HCT116 (cell line): ENCODE measurements around the gene HSD17B13. TPM values are rescaled to one million over a fixed set of nuclear protein-coding genes. Genes with fewer than 3 reads are reported as not detected.

Experiments
- ATAC-seq: fragments of 200-7000 bp; cut with Tn5 transposase; 2 replicates; pipeline ENCODE4 v1.9.1; 2020; ENCODE audit warnings: mild to moderate bottlenecking, moderate library complexity
- BruUV-seq: library from RNA; stranded (reverse); fragments of 400-500 nt; replicated peaks from 2 replicates; lab custom pipeline; 2021; lab: Mats Ljungman, UMichigan
- CTCF ChIA-PET: fragments of 300-600 bp; sonication (Branson Sonifier 250); formaldehyde crosslinking; loops from one replicate; lab custom pipeline; 2021; ENCODE audit warnings: antibody characterized with exemption; lab: Charles Lee
- POLR2A ChIA-PET: fragments of 300-600, 350-600 bp; sonication (Branson Sonifier 250); formaldehyde crosslinking; loops from one replicate; lab custom pipeline; 2021; ENCODE audit warnings: antibody characterized with exemption; lab: Charles Lee
- RAD21 ChIA-PET, 2 experiments: fragments of 300-600 bp; sonication (Branson Sonifier 250); formaldehyde crosslinking; loops; one replicate each; lab custom pipeline; 2023; ENCODE audit warnings: low total read pairs in 2 of 2; ENCODE audit not compliant: uncharacterized antibody in 2 of 2, unreplicated experiment in 2 of 2, low non-redundant PET in 1 of 2; lab: Charles Lee
- DNase-seq: peaks from one replicate; pipeline ENCODE4 v3.0.0-alpha.2; 2010; ENCODE audit warnings: low read depth, low spot score
- H2AFZ ChIP-seq: fragments of 200-600 bp; shearing (Covaris generic), sonication (generic); 2 replicates; pipeline ENCODE4 v1.6.1; 2017; ENCODE audit warnings: low read depth, mixed run types, mixed read lengths, antibody characterized with exemption, low read length; ENCODE audit not compliant: poor library complexity, severe bottlenecking
- H3K27ac ChIP-seq: 2 replicates; pipeline ENCODE4 v1.5.1; 2012; ENCODE audit warnings: low read depth, low read length
- H3K27me3 ChIP-seq: fragments of 200-600 bp; sonication (generic); 2 replicates; pipeline ENCODE4 v1.6.1; 2016; ENCODE audit warnings: mixed run types, low read length, mixed read lengths; ENCODE audit not compliant: insufficient read depth
- H3K36me3 ChIP-seq, 2 experiments: fragments of 200-500 bp in 1 of 2; fragments of 200-600 bp in 1 of 2; sonication (Bioruptor generic) in 1 of 2; sonication (generic) in 1 of 2; 2 replicates each; pipeline versions ENCODE4 v1.5.1 to v1.6.1; 2014 to 2016; ENCODE audit warnings: low read length in 2 of 2, inconsistent platforms in 1 of 2, mixed read lengths in 1 of 2, mixed run types in 1 of 2; ENCODE audit not compliant: insufficient read depth in 2 of 2, control insufficient read depth in 1 of 2
- H3K4me1 ChIP-seq, 2 experiments: fragments of 200-600 bp in 1 of 2; sonication (generic) in 1 of 2; 2 replicates each; pipeline versions ENCODE4 v1.5.1 to v1.6.1; 2012 to 2017; ENCODE audit warnings: low read length in 2 of 2, inconsistent platforms in 1 of 2, mild to moderate bottlenecking in 1 of 2, mixed read lengths in 1 of 2, mixed run types in 1 of 2, moderate library complexity in 1 of 2; ENCODE audit not compliant: insufficient read depth in 2 of 2, control insufficient read depth in 1 of 2
- H3K4me2 ChIP-seq: fragments of 200-600 bp; sonication (generic); 2 replicates; pipeline ENCODE4 v1.6.1; 2017; ENCODE audit warnings: mixed run types, low read length, mixed read lengths
- H3K4me3 ChIP-seq, 2 experiments: fragments of 200-600 bp in 1 of 2; sonication (generic) in 1 of 2; replicated peaks in 1 of 2; 2 replicates each; pipeline ENCODE4 v1.5.1; 2011 to 2016; ENCODE audit warnings: low read length in 2 of 2, control low read depth in 1 of 2, low read depth in 1 of 2, mild to moderate bottlenecking in 1 of 2, mixed read lengths in 1 of 2, mixed run types in 1 of 2
- H3K79me2 ChIP-seq: fragments of 200-600 bp; sonication (generic); 2 replicates; pipeline ENCODE4 v1.6.1; 2017; ENCODE audit warnings: mild to moderate bottlenecking, mixed run types, low read length, moderate library complexity, mixed read lengths; ENCODE audit not compliant: insufficient read depth
- H3K9ac ChIP-seq: fragments of 200-600 bp; sonication (generic); 2 replicates; pipeline ENCODE4 v1.6.1; 2016; ENCODE audit warnings: low read length, mixed read lengths
- H3K9me2 ChIP-seq: fragments of 200-600 bp; sonication (generic), shearing (Covaris generic); 2 replicates; pipeline ENCODE4 v1.6.1; 2017; ENCODE audit warnings: mixed run types, mild to moderate bottlenecking, moderate library complexity; ENCODE audit not compliant: insufficient read depth
- H3K9me3 ChIP-seq, 2 experiments: fragments of 200-500 bp in 1 of 2; fragments of 200-600 bp in 1 of 2; sonication (Bioruptor generic) in 1 of 2; sonication (generic) in 1 of 2; 2 replicates each; pipeline ENCODE4 v1.6.1; 2014 to 2017; ENCODE audit warnings: low read length in 2 of 2, mixed read lengths in 2 of 2, inconsistent platforms in 1 of 2, low read depth in 1 of 2, mild to moderate bottlenecking in 1 of 2, mixed run types in 1 of 2, moderate library complexity in 1 of 2; ENCODE audit not compliant: control insufficient read depth in 1 of 2, insufficient read depth in 1 of 2
- H4K20me1 ChIP-seq: fragments of 200-600 bp; sonication (generic), shearing (Covaris generic); 2 replicates; pipeline ENCODE4 v1.6.1; 2017; ENCODE audit warnings: mixed run types, mild to moderate bottlenecking, moderate library complexity; ENCODE audit not compliant: insufficient read depth
- CEBPB ChIP-seq: IDR thresholded peaks from 2 replicates; pipeline ENCODE4 v1.6.1; 2012; ENCODE audit warnings: low read depth
- ELF1 ChIP-seq: IDR thresholded peaks from 2 replicates; pipeline ENCODE4 v1.6.1; 2012; ENCODE audit warnings: low read depth, borderline replicate concordance
- EZH2 ChIP-seq: fragments of 200-600 bp; sonication (generic); IDR thresholded peaks from 2 replicates; pipeline ENCODE4 v1.6.1; 2017; ENCODE audit warnings: antibody characterized with exemption, mixed run types
- REST ChIP-seq: IDR thresholded peaks from 2 replicates; pipeline ENCODE4 v1.6.1; 2012; ENCODE audit warnings: low read depth
- SIN3A ChIP-seq: IDR thresholded peaks from 2 replicates; pipeline ENCODE4 v1.6.1; 2012; ENCODE audit warnings: low read depth
- TCF7L2 ChIP-seq: IDR thresholded peaks from 2 replicates; pipeline ENCODE4 v1.7.0; 2011; ENCODE audit warnings: borderline replicate concordance, inconsistent platforms; ENCODE audit not compliant: insufficient read depth, insufficient read length; ENCODE audit errors: extremely low read depth
- intact Hi-C: fragments of 100-400 bp; cut with micrococcal nuclease; formaldehyde crosslinking; loops from 2 replicates; pipeline ENCODE4 v1.10.0; 2022
- total RNA-seq: library from RNA; stranded (reverse); gene quantifications from one replicate; pipeline ENCODE4 v1.2.1, GENCODE V29; 2021; ENCODE audit not compliant: unreplicated experiment
- TF ChIP-seq, protein P1 (sequence below): IDR thresholded peaks from 2 replicates; pipeline ENCODE4 v1.6.1; 2012

The HSD17B13 gene
- total RNA-seq, 1 experiment from 2014 or later: 0.81 TPM

DNA sequence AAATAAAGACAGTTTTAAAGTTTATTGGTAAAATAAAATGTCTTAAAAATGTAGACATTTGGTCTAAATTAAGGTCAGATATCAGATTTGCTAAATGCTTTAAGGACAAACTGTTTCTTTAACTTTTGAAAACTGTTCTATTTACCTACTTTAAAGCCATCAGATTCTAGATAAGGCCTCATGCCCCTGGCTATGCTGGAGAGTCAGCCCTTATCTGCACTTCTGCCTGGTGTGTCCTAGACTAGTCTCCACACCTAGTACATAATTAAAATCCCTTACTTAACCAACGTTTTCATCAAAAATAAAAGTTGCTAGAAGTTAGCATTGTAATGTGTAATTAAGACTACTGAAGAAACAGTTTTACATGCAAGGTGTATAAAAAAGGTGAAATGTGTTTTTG is 42.7 kb upstream of the HSD17B13 start:
- H3K79me2 ChIP-seq: peaks cover 3% of the 10 kb centered on the region; the same call in 1 of the 2 replicates
- DNase-seq (no peak), ATAC-seq (no peak)
- no TSS peak for BruUV-seq
- H4K20me1 ChIP-seq: no peaks in the 10 kb centered on the region
- H3K4me1 ChIP-seq: no peaks in the 10 kb centered on the region
- TF ChIP-seq CEBPB (no peak), SIN3A (no peak), EZH2 (no peak), ELF1 (no peak)
- H3K9me2 ChIP-seq: no peaks in the 10 kb centered on the region
- H3K4me2 ChIP-seq: no peak overlapping the region
- no peak overlapping the region for H2AFZ ChIP-seq
- ChIA-PET POLR2A (no interaction called here), CTCF (interaction anchor here (1.6 kb wide), 1 partner anchor 10 kb away, joined by 3 read pairs; no protein-coding TSS in a partner anchor), RAD21 (no interaction called here)
- H3K27ac ChIP-seq: no peak overlapping the region
- peaks cover 11 to 25% of the 10 kb centered on the region in 2 experiments for H3K36me3 ChIP-seq
- no peaks in the 10 kb centered on the region for H3K9me3 ChIP-seq
- no peak overlapping the region for H3K4me3 ChIP-seq
- no peak overlapping the region for H3K9ac ChIP-seq
- no peaks in the 10 kb centered on the region for H3K27me3 ChIP-seq
- intact Hi-C loops: loop anchor here (10.0 kb wide), 1 partner anchor 839 kb away; no protein-coding TSS in a partner anchor

- H3K4me3 ChIP-seq: no peak overlapping the region
- H3K4me1 ChIP-seq: no peaks in the 10 kb centered on the region
- ATAC-seq (no peak), DNase-seq (no peak)
- no peak overlapping the region for H2AFZ ChIP-seq
- CTCF ChIA-PET: interaction anchor here (1.1 to 1.3 kb wide), 2 partner anchors 10 to 12 kb away, joined by 3 to 6 read pairs; no protein-coding TSS in a partner anchor
- H3K9ac ChIP-seq: no peak overlapping the region
- no peaks in the 10 kb centered on the region for H3K27me3 ChIP-seq
- no peaks in the 10 kb centered on the region for H3K9me3 ChIP-seq
- no peak overlapping the region for H3K27ac ChIP-seq
- intact Hi-C loops: loop anchor here (10.0 kb wide), 1 partner anchor 841 kb away; no protein-coding TSS in a partner anchor
- no peak for TF ChIP-seq TCF7L2
- TF ChIP-seq, protein P1, sequence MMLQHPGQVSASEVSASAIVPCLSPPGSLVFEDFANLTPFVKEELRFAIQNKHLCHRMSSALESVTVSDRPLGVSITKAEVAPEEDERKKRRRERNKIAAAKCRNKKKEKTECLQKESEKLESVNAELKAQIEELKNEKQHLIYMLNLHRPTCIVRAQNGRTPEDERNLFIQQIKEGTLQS: peak; percentile 43; the same call in 1 of the 2 replicates
- no peak for TF ChIP-seq REST
- RAD21 ChIA-PET: no interaction called here
- H3K79me2 ChIP-seq: peaks cover 8% of the 10 kb centered on the region; the same call in 1 of the 2 replicates
- H3K9me2 ChIP-seq: no peaks in the 10 kb centered on the region
- POLR2A ChIA-PET: no interaction called here
- no peak overlapping the region for H3K4me2 ChIP-seq
- no TSS peak for BruUV-seq
- H3K36me3 ChIP-seq: peaks cover 11 to 22% of the 10 kb centered on the region in 2 experiments
- no peaks in the 10 kb centered on the region for H4K20me1 ChIP-seq
These were observed 40.9 kb upstream of the HSD17B13 start for GRCh38 chr4:87363552-87363951.
